GM13977 (cell line): ENCODE measurements around the gene NXT1.
A peak's percentile ranks its signal among the peaks of the same experiment; 100 is the strongest.

ENCODE experiments used
- DNase-seq: peaks from one replicate; pipeline ENCODE4 v3.0.0; 2012; ENCODE audit warnings: low spot score
- CTCF ChIP-seq: IDR thresholded peaks from 2 replicates; pipeline ENCODE4 v1.5.1; 2012; ENCODE audit warnings: mild to moderate bottlenecking, control low read depth; ENCODE audit not compliant: insufficient read depth; ENCODE audit errors: extremely low read depth, missing control alignments
- in situ Hi-C: fragments of 300-500 bp; cut with MboI; formaldehyde crosslinking; loops from one replicate; pipeline ENCODE4 v1.12.0; 2022; ENCODE audit warnings: low sequenced_read_pairs, low pct_unique_long_range_greater_than_20kb, mixed read lengths, inconsistent platforms; ENCODE audit not compliant: unreplicated experiment

The NXT1 gene

GRCh38 chr20:23356203-23356602, 5.6 kb downstream of the NXT1 start:
- in situ Hi-C loops, result no loop called here
- no peak for TF ChIP-seq CTCF
- no peak for DNase-seq

- peak; percentile 94 for DNase-seq
- in situ Hi-C loops, result no loop called here
- no peak for TF ChIP-seq CTCF
Observed at GRCh38 chr20:23357767-23358562, 7.4 kb downstream of the NXT1 start.

GRCh38 chr20:23358563-23358906, 7.9 kb downstream of the NXT1 start:
- TF ChIP-seq CTCF, result no peak
- in situ Hi-C loops, result no loop called here
- DNase-seq, result no peak

GRCh38 chr20:23358923-23359593, 8.5 kb downstream of the NXT1 start:
- no peak for TF ChIP-seq CTCF
- DNase-seq, result no peak
- in situ Hi-C loops, result no loop called here

- in situ Hi-C loops, result no loop called here
- DNase-seq, result no peak
- TF ChIP-seq CTCF, result no peak
Observed at GRCh38 chr20:23360531-23360930, 9.9 kb downstream of the NXT1 start.

GRCh38 chr20:23361119-23361475, 10.5 kb downstream of the NXT1 start:
- TF ChIP-seq CTCF, result no peak
- DNase-seq, result no peak
- in situ Hi-C loops, result no loop called here
